ENCODE data around the gene LRFN2. TPM values are rescaled to one million over a fixed set of nuclear protein-coding genes. Genes with fewer than 3 reads are reported as not detected.

Gene LRFN2
- total RNA-seq, 3 donors from 2014 or later (not counting 1 experiment from before 2014, with no cell fraction given) = 3.0 to 3.6 (median 3.5) TPM

GRCh38 chr6:40408786-40409542 lies 178.2 kb downstream of the LRFN2 start:
- TF ChIP-seq, protein P1, sequence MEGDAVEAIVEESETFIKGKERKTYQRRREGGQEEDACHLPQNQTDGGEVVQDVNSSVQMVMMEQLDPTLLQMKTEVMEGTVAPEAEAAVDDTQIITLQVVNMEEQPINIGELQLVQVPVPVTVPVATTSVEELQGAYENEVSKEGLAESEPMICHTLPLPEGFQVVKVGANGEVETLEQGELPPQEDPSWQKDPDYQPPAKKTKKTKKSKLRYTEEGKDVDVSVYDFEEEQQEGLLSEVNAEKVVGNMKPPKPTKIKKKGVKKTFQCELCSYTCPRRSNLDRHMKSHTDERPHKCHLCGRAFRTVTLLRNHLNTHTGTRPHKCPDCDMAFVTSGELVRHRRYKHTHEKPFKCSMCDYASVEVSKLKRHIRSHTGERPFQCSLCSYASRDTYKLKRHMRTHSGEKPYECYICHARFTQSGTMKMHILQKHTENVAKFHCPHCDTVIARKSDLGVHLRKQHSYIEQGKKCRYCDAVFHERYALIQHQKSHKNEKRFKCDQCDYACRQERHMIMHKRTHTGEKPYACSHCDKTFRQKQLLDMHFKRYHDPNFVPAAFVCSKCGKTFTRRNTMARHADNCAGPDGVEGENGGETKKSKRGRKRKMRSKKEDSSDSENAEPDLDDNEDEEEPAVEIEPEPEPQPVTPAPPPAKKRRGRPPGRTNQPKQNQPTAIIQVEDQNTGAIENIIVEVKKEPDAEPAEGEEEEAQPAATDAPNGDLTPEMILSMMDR (IDR thresholded peaks at IDR 0.05) = no peak
- Mint-ChIP-seq H3K4me1 (peaks cover 66 to 87% of the 10 kb centered on the region in 2 donors), H3K27ac (peak overlapping the region; percentile 90 to 95), H3K36me3 (no peaks in the 10 kb centered on the region), H3K27me3 (ENCODE audit: low read depth in 2 of 2) (no peaks in the 10 kb centered on the region), H3K4me3 (peak overlapping the region; percentile 61), H3K9me3 (no peaks in the 10 kb centered on the region)
- ATAC-seq = peak; percentile 71 to 80 (median 72)
- peak in 1 of 2 donors; percentile 31 for DNase-seq
- intact Hi-C loops (cut with micrococcal nuclease) = loop anchor here (2.0 to 5.0 kb wide), 4 partner anchors 28 to 70 kb away; no protein-coding TSS in a partner anchor
- Histone ChIP-seq H3K9me3 (ENCODE audit: control insufficient read depth, insufficient read depth, low read length) (no peaks in the 10 kb centered on the region), H3K27ac (ENCODE audit: low read length) (peak overlapping the region; percentile 61), H3K27me3 (ENCODE audit: control insufficient read depth, insufficient read depth, low read length) (no peaks in the 10 kb centered on the region), H3K36me3 (ENCODE audit: control insufficient read depth, insufficient read depth, low read length) (no peaks in the 10 kb centered on the region), H3K4me1 (ENCODE audit: control insufficient read depth, insufficient read depth, low read length) (peaks cover 33% of the 10 kb centered on the region), H3K4me3 (ENCODE audit: low read length) (no peak overlapping the region)
- 54% methylated on average over 4 of the region's 4 CpGs for WGBS (ENCODE audit: insufficient coverage)

GRCh38 chr6:40407239-40407638 lies 179.9 kb downstream of the LRFN2 start:
- Histone ChIP-seq H3K4me3 (ENCODE audit: low read length) (no peak overlapping the region), H3K9me3 (ENCODE audit: control insufficient read depth, insufficient read depth, low read length) (no peaks in the 10 kb centered on the region), H3K27me3 (ENCODE audit: control insufficient read depth, insufficient read depth, low read length) (no peaks in the 10 kb centered on the region), H3K4me1 (ENCODE audit: control insufficient read depth, insufficient read depth, low read length) (peaks cover 33% of the 10 kb centered on the region), H3K27ac (ENCODE audit: low read length) (peak overlapping the region; percentile 26), H3K36me3 (ENCODE audit: control insufficient read depth, insufficient read depth, low read length) (no peaks in the 10 kb centered on the region)
- intact Hi-C loops (cut with micrococcal nuclease) = loop anchor here (5.0 kb wide), 2 partner anchors 35 to 50 kb away; no protein-coding TSS in a partner anchor
- DNase-seq = no peak
- Mint-ChIP-seq H3K27me3 (ENCODE audit: low read depth in 2 of 2) (no peaks in the 10 kb centered on the region), H3K4me3 (peak overlapping the region; percentile 61), H3K27ac (peak overlapping the region; percentile 90 to 95), H3K4me1 (peaks cover 67 to 89% of the 10 kb centered on the region in 2 donors), H3K9me3 (no peaks in the 10 kb centered on the region), H3K36me3 (no peaks in the 10 kb centered on the region)
- peak; percentile 37 to 40 (median 38) for ATAC-seq
- TF ChIP-seq, protein P1 (IDR thresholded peaks at IDR 0.05) = no peak
- 41% methylated on average over 2 of the region's 2 CpGs for WGBS (ENCODE audit: insufficient coverage)

GRCh38 chr6:40406175-40406574 lies 181.0 kb downstream of the LRFN2 start:
- Mint-ChIP-seq H3K36me3 (no peaks in the 10 kb centered on the region), H3K27me3 (ENCODE audit: low read depth in 2 of 2) (no peaks in the 10 kb centered on the region), H3K4me3 (no peak overlapping the region), H3K4me1 (peaks cover 61 to 89% of the 10 kb centered on the region in 2 donors), H3K27ac (peak overlapping the region; percentile 90 to 95), H3K9me3 (no peaks in the 10 kb centered on the region)
- no peaks in the 10 kb centered on the region for H3K9me3 ChIP-seq (ENCODE audit: control insufficient read depth, insufficient read depth, low read length)
- ATAC-seq (no peak), DNase-seq (no peak)
- TF ChIP-seq, protein P1 (IDR thresholded peaks at IDR 0.05) = no peak
- H3K4me1 ChIP-seq (ENCODE audit: control insufficient read depth, insufficient read depth, low read length) = peaks cover 33% of the 10 kb centered on the region
- H3K27ac ChIP-seq (ENCODE audit: low read length) = no peak overlapping the region
- intact Hi-C loops (cut with micrococcal nuclease) = loop anchor here (5.0 kb wide), 2 partner anchors 34 to 51 kb away; no protein-coding TSS in a partner anchor
- H3K4me3 ChIP-seq (ENCODE audit: low read length) = no peak overlapping the region
- H3K36me3 ChIP-seq (ENCODE audit: control insufficient read depth, insufficient read depth, low read length) = no peaks in the 10 kb centered on the region
- WGBS (ENCODE audit: insufficient coverage) = 96% methylated on average over 7 of the region's 7 CpGs
- no peaks in the 10 kb centered on the region for H3K27me3 ChIP-seq (ENCODE audit: control insufficient read depth, insufficient read depth, low read length)

Measured in natural killer cell (primary cell).